K562 (cell line): ENCODE measurements around the gene LDLR. TPM values are rescaled to one million over a fixed set of nuclear protein-coding genes. Genes with fewer than 3 reads are reported as not detected.

Experiments used
- CHD4 ChIP-seq: fragments of 200-600 bp; sonication (generic); IDR thresholded peaks from 3 replicates; pipeline ENCODE4 v1.6.1; 2012; ENCODE audit warnings: low read depth, mild to moderate bottlenecking, mixed read lengths, low read length, inconsistent platforms; ENCODE audit not compliant: insufficient read depth, insufficient replicate concordance, poor library complexity, severe bottlenecking
- CREM ChIP-seq: IDR thresholded peaks from 2 replicates; pipeline ENCODE4 v1.6.1; 2014; ENCODE audit warnings: antibody characterized with exemption, low read depth
- EP300 ChIP-seq: IDR thresholded peaks from 2 replicates; pipeline ENCODE4 v1.6.1; 2012; ENCODE audit warnings: low read length, improper control_type of control experiment
- HBP1 ChIP-seq: fragments of 450-650 bp; formaldehyde crosslinking; IDR thresholded peaks from 2 replicates; pipeline ENCODE4 v1.4.0; 2022; ENCODE audit warnings: missing genetic modification characterization
- HIVEP1 ChIP-seq: fragments of 250-450 bp; sonication (Bioruptor Pico); IDR thresholded peaks from 2 replicates; pipeline ENCODE4 v1.4.0; 2020; ENCODE audit warnings: mild to moderate bottlenecking
- ILK ChIP-seq: fragments of 450-650 bp; IDR thresholded peaks from 2 replicates; pipeline ENCODE4 v1.6.1; 2016; ENCODE audit warnings: missing genetic modification characterization, low read depth, mild to moderate bottlenecking, missing compliant biosample characterization, moderate library complexity, borderline replicate concordance
- JUN ChIP-seq, 2 experiments: sonication (generic) in 1 of 2; formaldehyde crosslinking in 1 of 2; IDR thresholded peaks; 2 replicates each; pipeline versions ENCODE4 v1.6.1 to v1.8.0; 2012 to 2022; ENCODE audit warnings: borderline replicate concordance in 2 of 2, mild to moderate bottlenecking in 2 of 2, improper control_type of control experiment in 1 of 2, low read depth in 1 of 2, low read length in 1 of 2, missing genetic modification reagents in 1 of 2
- NEUROD1 ChIP-seq: fragments of 150-350 bp; IDR thresholded peaks from 2 replicates; pipeline ENCODE4 v1.6.1; 2014; ENCODE audit warnings: borderline replicate concordance, low read length, low read depth; ENCODE audit not compliant: partially characterized antibody
- PHB ChIP-seq: fragments of 250-450 bp; sonication (Bioruptor Pico); IDR thresholded peaks from 2 replicates; pipeline ENCODE4 v1.5.0; 2021
- ZBTB12 ChIP-seq: fragments of 250-450 bp; sonication (Bioruptor Pico); IDR thresholded peaks from 2 replicates; pipeline ENCODE4 v1.4.0; 2020
- ZNF133 ChIP-seq: fragments of 250-450 bp; sonication (Bioruptor Pico); IDR thresholded peaks from 2 replicates; pipeline ENCODE4 v1.4.0; 2020; ENCODE audit warnings: mild to moderate bottlenecking
- ZNF253 ChIP-seq: fragments of 250-450 bp; sonication (Bioruptor Pico); conservative IDR thresholded peaks from 2 replicates; pipeline ENCODE4 v1.6.1; 2021; ENCODE audit warnings: mild to moderate bottlenecking
- ZNF586 ChIP-seq: fragments of 450-650 bp; formaldehyde crosslinking; conservative IDR thresholded peaks from 2 replicates; pipeline ENCODE4 v1.4.0; 2020; ENCODE audit warnings: mild to moderate bottlenecking, moderate library complexity
- ZZZ3 ChIP-seq: fragments of 450-650 bp; IDR thresholded peaks from 2 replicates; pipeline ENCODE4 v1.6.1; 2016; ENCODE audit warnings: antibody characterized with exemption, mild to moderate bottlenecking, moderate library complexity
- polyA plus RNA-seq, 8 experiments: library from polyadenylated mRNA; depleted of rRNA in 4 of 8; stranded (reverse) in 5 of 8; unstranded in 3 of 8; fragments of >200 nt; fragmentation: Nextera tagmentation in 2 of 8; fragmentation: Illumina TruSeq in 1 of 8; extraction: Ambion mirVana in 2 of 8; extraction: Trizol in 1 of 8; gene quantifications; 2 replicates each; pipeline versions ENCODE4 v1.2.1 to v1.2.3, GENCODE V29; 2011 to 2014; ENCODE audit warnings: inconsistent platforms in 1 of 8, missing spikeins in 1 of 8
- total RNA-seq, 7 experiments: library from RNA; depleted of rRNA in 6 of 7; stranded (reverse); fragments of >200 nt in 6 of 7; fragmentation: Illumina TruSeq in 2 of 7; extraction: Trizol in 2 of 7; gene quantifications; 2 replicates each; pipeline versions ENCODE4 v1.2.1 to v1.2.3, GENCODE V29; 2011 to 2021; ENCODE audit warnings: low replicate concordance in 1 of 7

LDLR gene
- total and polyA plus RNA-seq, 9 of the 15 experiments (the other 6 are each of a cell fraction or from before 2014, with no cell fraction given) = 19.9 to 114 (median 56.3) TPM

- TF ChIP-seq CHD4 (no peak), NEUROD1 (no peak), ZNF253 (CRISPR knock-in tag) (no peak), ZNF133 (CRISPR knock-in tag) (no peak), HIVEP1 (CRISPR knock-in tag) (no peak), ZNF586 (CRISPR knock-in tag) (no peak), ZBTB12 (no peak), PHB (CRISPR knock-in tag) (no peak), ILK (no peak), JUN (IDR thresholded peaks at IDR 0.05; ENCODE audit: borderline replicate concordance, low read depth, low read length) (no peak), JUN (CRISPR knock-in tag; IDR thresholded peaks at IDR 0.05; ENCODE audit: borderline replicate concordance) (no peak), HBP1 (CRISPR knock-in tag) (no peak), ZZZ3 (no peak), CREM (no peak), EP300 (0 out of 2 replicates have a peak, but pooled peaks have one; percentile 21)
Observed at GRCh38 chr19:11078893-11079292, 10.4 kb upstream of the LDLR start (continued).
